H9 (cell line): ENCODE results near the gene INPP4A. TPM values are rescaled to one million over a fixed set of nuclear protein-coding genes. Genes with fewer than 3 reads are reported as not detected.
A peak's percentile ranks its signal among the peaks of the same experiment; 100 is the strongest.

Experiments
- DNase-seq: peaks from one replicate; pipeline ENCODE4 v3.0.0-alpha.2; 2017
- H2AFZ ChIP-seq: one replicate; pipeline ENCODE4 v1.6.1; 2013; ENCODE audit warnings: mild to moderate bottlenecking, low read length, control low read depth, moderate library complexity
- H2AK5ac ChIP-seq: 2 replicates; pipeline ENCODE4 v1.6.1; 2013; ENCODE audit warnings: low read length, control low read depth, mixed read lengths; ENCODE audit not compliant: insufficient read length
- H2BK120ac ChIP-seq: one replicate; pipeline ENCODE4 v1.6.1; 2013; ENCODE audit warnings: low read depth, mild to moderate bottlenecking, low read length, control low read depth, inconsistent platforms; ENCODE audit not compliant: poor library complexity, severe bottlenecking
- H2BK12ac ChIP-seq: 2 replicates; pipeline ENCODE4 v1.6.1; 2013; ENCODE audit warnings: low read length, control low read depth, mixed read lengths, low read depth; ENCODE audit not compliant: insufficient read length
- H2BK15ac ChIP-seq: 2 replicates; pipeline ENCODE4 v1.6.1; 2013; ENCODE audit warnings: low read depth, low read length, control low read depth
- H2BK20ac ChIP-seq: one replicate; pipeline ENCODE4 v1.6.1; 2013; ENCODE audit warnings: low read depth, mild to moderate bottlenecking, low read length, control low read depth, inconsistent platforms; ENCODE audit not compliant: poor library complexity, severe bottlenecking
- H2BK5ac ChIP-seq: 2 replicates; pipeline ENCODE4 v1.6.1; 2013; ENCODE audit warnings: low read length, control low read depth, mixed read lengths; ENCODE audit not compliant: insufficient read length
- H3K14ac ChIP-seq: 2 replicates; pipeline ENCODE4 v1.6.1; 2013; ENCODE audit warnings: low read length, control low read depth; ENCODE audit not compliant: insufficient read depth
- H3K18ac ChIP-seq: 2 replicates; pipeline ENCODE4 v1.6.1; 2013; ENCODE audit warnings: low read depth, mild to moderate bottlenecking, mixed read lengths, low read length, control low read depth; ENCODE audit not compliant: insufficient read length
- H3K23ac ChIP-seq: 2 replicates; pipeline ENCODE4 v1.6.1; 2013; ENCODE audit warnings: low read length, control low read depth, mixed read lengths, low read depth; ENCODE audit not compliant: insufficient read length
- H3K23me2 ChIP-seq: 2 replicates; pipeline ENCODE4 v1.6.1; 2013; ENCODE audit warnings: low read depth, mild to moderate bottlenecking, mixed read lengths, low read length, control low read depth; ENCODE audit not compliant: insufficient read length, poor library complexity, severe bottlenecking
- H3K27ac ChIP-seq: 2 replicates; pipeline ENCODE4 v1.5.1; 2013; ENCODE audit warnings: low read length, control low read depth, mixed read lengths, low read depth; ENCODE audit not compliant: insufficient read length
- H3K27me3 ChIP-seq: 2 replicates; pipeline ENCODE4 v1.6.1; 2013; ENCODE audit warnings: low read length, control low read depth, inconsistent platforms; ENCODE audit not compliant: insufficient read depth
- H3K4ac ChIP-seq: 2 replicates; pipeline ENCODE4 v1.6.1; 2013; ENCODE audit warnings: low read depth, mild to moderate bottlenecking, control low read depth, inconsistent platforms, low read length, moderate library complexity
- H3K4me1 ChIP-seq: 2 replicates; pipeline ENCODE4 v1.6.1; 2013; ENCODE audit warnings: low read length, control low read depth, inconsistent platforms; ENCODE audit not compliant: insufficient read depth
- H3K4me2 ChIP-seq: 2 replicates; pipeline ENCODE4 v1.6.1; 2013; ENCODE audit warnings: low read length, control low read depth, mixed read lengths; ENCODE audit not compliant: insufficient read length, insufficient read depth
- H3K56ac ChIP-seq: 2 replicates; pipeline ENCODE4 v1.6.1; 2013; ENCODE audit warnings: low read depth, mild to moderate bottlenecking, mixed read lengths, low read length, control low read depth; ENCODE audit not compliant: insufficient read length
- H3K79me1 ChIP-seq: 2 replicates; pipeline ENCODE4 v1.6.1; 2013; ENCODE audit warnings: low read depth, mild to moderate bottlenecking, moderate library complexity, low read length, control low read depth, inconsistent platforms; ENCODE audit not compliant: insufficient read depth, poor library complexity, severe bottlenecking
- H3K79me2 ChIP-seq: 2 replicates; pipeline ENCODE4 v1.6.1; 2013; ENCODE audit warnings: low read length, control low read depth, inconsistent platforms; ENCODE audit not compliant: insufficient read depth
- H3K9ac ChIP-seq: 2 replicates; pipeline ENCODE4 v1.6.1; 2013; ENCODE audit warnings: low read length, control low read depth, mixed read lengths; ENCODE audit not compliant: insufficient read length; ENCODE audit errors: extremely low read depth
- H3K9me3 ChIP-seq: one replicate; pipeline ENCODE4 v1.6.1; 2013; ENCODE audit warnings: low read depth, low read length, inconsistent platforms; ENCODE audit not compliant: control insufficient read depth
- H3T11ph ChIP-seq: one replicate; pipeline ENCODE4 v1.6.1; 2013; ENCODE audit warnings: mild to moderate bottlenecking, low read length, control low read depth, inconsistent platforms
- H4K20me1 ChIP-seq: one replicate; pipeline ENCODE4 v1.6.1; 2013; ENCODE audit not compliant: control insufficient read depth, insufficient read length, insufficient read depth
- H4K5ac ChIP-seq: 2 replicates; pipeline ENCODE4 v1.6.1; 2013; ENCODE audit warnings: low read depth, mild to moderate bottlenecking, mixed read lengths, low read length, control low read depth; ENCODE audit not compliant: insufficient read length
- H4K8ac ChIP-seq: replicated peaks from 2 replicates; pipeline ENCODE4 v1.6.1; 2013; ENCODE audit warnings: low read length, control low read depth, mixed read lengths, low read depth; ENCODE audit not compliant: insufficient read length
- H4K91ac ChIP-seq: 2 replicates; pipeline ENCODE4 v1.6.1; 2013; ENCODE audit warnings: low read depth, mild to moderate bottlenecking, moderate library complexity, mixed read lengths, low read length, control low read depth; ENCODE audit not compliant: insufficient read length
- H3K27ac Mint-ChIP-seq, 3 experiments: 2 replicates in 2 of 3; 3 replicates in 1 of 3; pipeline ENCODE4 v1.8.0; 2020 to 2021; ENCODE audit warnings: mixed read lengths in 3 of 3, mild to moderate bottlenecking in 1 of 3, moderate library complexity in 1 of 3
- H3K27me3 Mint-ChIP-seq: 2 replicates; pipeline ENCODE4 v1.8.0; 2021; ENCODE audit warnings: low read depth, mild to moderate bottlenecking, moderate library complexity, mixed read lengths
- H3K36me3 Mint-ChIP-seq, 3 experiments: 2 replicates in 2 of 3; 3 replicates in 1 of 3; pipeline ENCODE4 v1.8.0; 2020 to 2021; ENCODE audit warnings: low read depth in 3 of 3, mixed read lengths in 3 of 3; ENCODE audit not compliant: insufficient read depth in 1 of 3
- H3K4me1 Mint-ChIP-seq, 2 experiments: 2 replicates each; pipeline ENCODE4 v1.8.0; 2020; ENCODE audit warnings: mixed read lengths in 2 of 2
- H3K4me3 Mint-ChIP-seq, 2 experiments: 2 replicates in 1 of 2; 3 replicates in 1 of 2; pipeline ENCODE4 v1.8.0; 2020 to 2021; ENCODE audit warnings: mild to moderate bottlenecking in 2 of 2, mixed read lengths in 2 of 2, moderate library complexity in 1 of 2
- H3K9me3 Mint-ChIP-seq, 2 experiments: 2 replicates in 1 of 2; 3 replicates in 1 of 2; pipeline ENCODE4 v1.8.0; 2020; ENCODE audit warnings: mild to moderate bottlenecking in 2 of 2, mixed read lengths in 2 of 2, moderate library complexity in 1 of 2
- CTCF ChIP-seq: fragments of 200-600 bp; sonication (generic); conservative IDR thresholded peaks from 3 replicates; pipeline ENCODE4 v1.8.0; 2021; ENCODE audit warnings: antibody characterized with exemption, mild to moderate bottlenecking
- WGBS: extraction: QIAGEN DNeasy Blood & Tissue Kit; methylation state at CpG from one replicate; pipeline ENCODE4 v1.1.7; 2013; ENCODE audit warnings: missing lambda C conversion rate, low lambda C conversion rate, mixed read lengths; ENCODE audit not compliant: insufficient read length; ENCODE audit errors: extremely low coverage; 5-methylcytosine and 5-hydroxymethylcytosine counted together
- total RNA-seq: library from RNA; stranded (reverse); gene quantifications from 2 replicates; pipeline ENCODE4 v1.2.1, GENCODE V29; 2021

Gene INPP4A
- total RNA-seq, 1 experiment from 2014 or later = 55.2 TPM

DNA sequence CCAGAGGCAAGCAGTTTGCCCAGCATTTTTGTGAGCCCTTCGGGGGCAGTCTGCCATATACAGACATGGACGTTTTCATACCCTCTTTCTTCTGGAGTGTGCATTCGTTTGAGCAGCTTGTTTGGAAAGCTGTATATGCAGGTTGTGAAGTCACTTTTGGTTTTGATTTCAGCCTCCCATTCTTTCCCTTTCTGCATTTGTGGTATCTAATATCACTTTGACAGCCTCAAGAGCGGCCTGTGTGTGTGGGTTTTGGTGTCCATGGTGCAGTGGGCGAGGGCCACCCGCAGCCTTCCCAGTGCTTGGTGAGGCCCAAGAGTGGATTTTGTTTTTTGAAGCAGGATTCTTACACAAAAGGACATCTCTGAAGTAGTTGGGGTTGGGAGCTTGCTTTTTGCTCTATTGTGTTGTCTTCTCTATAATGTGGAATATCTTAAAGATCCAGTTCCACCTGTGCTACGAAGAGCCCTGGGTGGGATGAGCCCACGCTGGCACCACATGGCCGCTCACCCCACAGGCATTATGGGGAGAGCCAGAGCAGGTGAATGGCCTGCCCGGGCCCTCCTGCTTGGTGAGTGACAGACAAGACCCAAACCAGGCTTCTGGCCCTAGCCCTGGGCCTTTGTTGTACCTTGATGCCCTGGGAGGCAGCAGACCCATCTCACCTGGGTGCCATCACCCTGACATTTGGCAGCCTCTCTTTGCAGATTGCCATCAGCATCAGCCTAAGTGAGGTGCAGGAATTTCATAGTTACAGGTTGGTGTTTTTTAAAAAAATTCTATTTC lies 29.5 kb downstream of the INPP4A start:
- peaks cover 56 to 59% of the 10 kb centered on the region in 2 experiments for H3K4me1 Mint-ChIP-seq
- peak overlapping the region in 2 of 3 experiments; percentile 22 to 78; a peak in 2 of 7 replicates for H3K27ac Mint-ChIP-seq
- H4K5ac ChIP-seq = no peak overlapping the region
- no peak overlapping the region for H3K4me3 Mint-ChIP-seq
- no peak overlapping the region for H3K14ac ChIP-seq
- peaks cover 2% of the 10 kb centered on the region; the same call in 1 of the 2 replicates for H3K79me2 ChIP-seq
- H3K27me3 Mint-ChIP-seq = no peaks in the 10 kb centered on the region; the same call in 1 of the 2 replicates
- no peak overlapping the region for H4K8ac ChIP-seq
- no peak for DNase-seq
- H2BK120ac ChIP-seq = no peak overlapping the region
- H4K20me1 ChIP-seq = no peaks in the 10 kb centered on the region
- WGBS = no CpG with 5 or more reads among the region's 10 CpGs
- no peak overlapping the region for H2BK15ac ChIP-seq
- no peak overlapping the region for H3K23ac ChIP-seq
- H2BK20ac ChIP-seq = no peak overlapping the region
- H3K4ac ChIP-seq = no peak overlapping the region
- H2AK5ac ChIP-seq = no peak overlapping the region
- H3K4me1 ChIP-seq = no peaks in the 10 kb centered on the region; the same call in 1 of the 2 replicates
- no peak overlapping the region for H4K91ac ChIP-seq
- peaks cover 4% of the 10 kb centered on the region for H3K79me1 ChIP-seq
- no peak overlapping the region for H2BK12ac ChIP-seq
- no peaks in the 10 kb centered on the region for H3K23me2 ChIP-seq
- H3T11ph ChIP-seq = no peak overlapping the region
- H3K36me3 Mint-ChIP-seq = peaks cover 4 to 13% (median 8%) of the 10 kb centered on the region in 3 experiments; a peak in 6 of 7 replicates
- H3K56ac ChIP-seq = no peak overlapping the region
- H3K18ac ChIP-seq = no peak overlapping the region
- no peaks in the 10 kb centered on the region for H3K9me3 ChIP-seq
- no peak overlapping the region for H2AFZ ChIP-seq
- H3K9ac ChIP-seq = no peak overlapping the region
- H3K27me3 ChIP-seq = no peaks in the 10 kb centered on the region
- no peaks in the 10 kb centered on the region; a peak in 1 of 5 replicates for H3K9me3 Mint-ChIP-seq
- H3K4me2 ChIP-seq = no peak overlapping the region
- no peak overlapping the region for H2BK5ac ChIP-seq
- TF ChIP-seq CTCF = no peak
- H3K27ac ChIP-seq = no peak overlapping the region
